Esophagus squamous epithelium (tissue), 5 donors: Measurements from ENCODE around the gene CRACDL. TPM values are rescaled to one million over a fixed set of nuclear protein-coding genes. Genes with fewer than 3 reads are reported as not detected.

Experiments used
- DNase-seq: peaks from one replicate; lab custom pipeline; 2025; lab: John Stamatoyannopoulos, UW
- H3K27ac ChIP-seq, 4 donors: fragments of 200-600 bp; sonication (generic); one replicate each; pipeline ENCODE4 v1.5.1; 2016 to 2019; ENCODE audit warnings: mild to moderate bottlenecking in 1 of 4
- H3K27me3 ChIP-seq, 4 donors: fragments of 200-600 bp; sonication (generic); 1 replicate in 3 of 4; 2 replicates in 1 of 4; pipeline versions ENCODE4 v1.5.1 to v1.6.0; 2017 to 2021; ENCODE audit warnings: antibody characterized with exemption in 1 of 4
- H3K36me3 ChIP-seq, 3 donors: fragments of 200-600 bp; sonication (generic); one replicate each; pipeline ENCODE4 v1.5.1; 2016 to 2019
- H3K4me1 ChIP-seq, 3 donors: fragments of 200-600 bp; sonication (generic); one replicate each; pipeline ENCODE4 v1.5.1; 2017 to 2019
- H3K4me3 ChIP-seq, 4 donors: fragments of 200-600 bp; sonication (generic); 1 replicate in 3 of 4; 2 replicates in 1 of 4; pipeline ENCODE4 v1.5.1; 2016 to 2019; ENCODE audit warnings: mild to moderate bottlenecking in 2 of 4, moderate library complexity in 1 of 4
- H3K9me3 ChIP-seq, 3 donors: fragments of 200-600 bp; sonication (generic); one replicate each; pipeline ENCODE4 v1.5.1; 2016 to 2019
- CTCF ChIP-seq, 6 experiments: fragments of 450-650 bp in 4 of 6; fragments of 200-600 bp in 2 of 6; sonication (generic) in 2 of 6; IDR thresholded peaks; one replicate each; pipeline ENCODE4 v1.5.1; 2016 to 2019; ENCODE audit warnings: antibody characterized with exemption in 6 of 6, mild to moderate bottlenecking in 4 of 6, moderate library complexity in 4 of 6
- POLR2A ChIP-seq, 4 donors: fragments of 450-650 bp; IDR thresholded peaks; one replicate each; pipeline ENCODE4 v1.6.1; 2017; ENCODE audit warnings: antibody characterized with exemption in 4 of 4, mild to moderate bottlenecking in 4 of 4, moderate library complexity in 3 of 4
- WGBS, 2 donors: methylation state at CpG; one replicate each; pipeline ENCODE4 v1.1.5; 2018; 5-methylcytosine and 5-hydroxymethylcytosine counted together
- intact Hi-C: fragments of 100-400 bp; cut with DNase I; formaldehyde crosslinking; loops from one replicate; pipeline ENCODE4 v1.15.0; 2022
- total RNA-seq, 4 donors: library from RNA; depleted of rRNA; stranded (reverse); fragments of >200 nt; gene quantifications; one replicate each; pipeline ENCODE4 v1.1.0, GENCODE V29; 2016
- donor health status: DM: yes; HTN: yes; CAD: no.

The CRACDL gene
- total RNA-seq, 4 donors from 2014 or later, result 6.5 to 33.6 (median 9.7) TPM

- H3K27me3 ChIP-seq, result no peaks in the 10 kb centered on the region
- H3K4me3 ChIP-seq, result no peak overlapping the region
- no peak for DNase-seq
- intact Hi-C loops, result no loop called here
- no peak overlapping the region for H3K27ac ChIP-seq
- no peak for TF ChIP-seq CTCF (IDR thresholded peaks at IDR 0.05)
- no peak for TF ChIP-seq POLR2A (IDR thresholded peaks at IDR 0.05)
- WGBS, 2 donors, result 79 to 85% methylated on average over 8 of the region's 8 CpGs
- H3K36me3 ChIP-seq, result peaks cover 0 to 27% (median 0%) of the 10 kb centered on the region in 3 donors
- H3K9me3 ChIP-seq, result no peaks in the 10 kb centered on the region
- peaks cover 0 to 2% (median 0%) of the 10 kb centered on the region in 3 donors for H3K4me1 ChIP-seq
These were observed 135.5 kb downstream of the CRACDL start for GRCh38 chr2:98800330-98801064.

- intact Hi-C loops, result no loop called here
- no peak for DNase-seq
- TF ChIP-seq CTCF (IDR thresholded peaks at IDR 0.05), result no peak
- TF ChIP-seq POLR2A (IDR thresholded peaks at IDR 0.05), result no peak
- Histone ChIP-seq H3K4me3 (no peak overlapping the region), H3K36me3 (peaks cover 0 to 35% (median 0%) of the 10 kb centered on the region in 3 donors), H3K27me3 (no peaks in the 10 kb centered on the region), H3K27ac (peak overlapping the region in 3 of 4 donors; percentile 5 to 71 (median 32)), H3K9me3 (no peaks in the 10 kb centered on the region), H3K4me1 (no peaks in the 10 kb centered on the region)
- WGBS, 2 donors, result 83 to 84% methylated on average over 10 of the region's 10 CpGs
These were observed 136.4 kb downstream of the CRACDL start for GRCh38 chr2:98799375-98800329.

GRCh38 chr2:98796775-98797544 lies 139.1 kb downstream of the CRACDL start:
- H3K4me1 ChIP-seq, result peaks cover 0 to 13% (median 0%) of the 10 kb centered on the region in 3 donors
- no peak overlapping the region for H3K27ac ChIP-seq
- intact Hi-C loops, result no loop called here
- no peak overlapping the region for H3K4me3 ChIP-seq
- H3K36me3 ChIP-seq, result peaks cover 0 to 53% (median 0%) of the 10 kb centered on the region in 3 donors
- DNase-seq, result no peak
- no peaks in the 10 kb centered on the region for H3K9me3 ChIP-seq
- 85 to 88% methylated on average over 12 to 16 of the region's 19 CpGs for WGBS, 2 donors
- no peaks in the 10 kb centered on the region for H3K27me3 ChIP-seq
- no peak for TF ChIP-seq CTCF (IDR thresholded peaks at IDR 0.05)
- no peak for TF ChIP-seq POLR2A (IDR thresholded peaks at IDR 0.05)

GRCh38 chr2:98795891-98796676 lies 139.9 kb downstream of the CRACDL start:
- Histone ChIP-seq H3K4me3 (no peak overlapping the region), H3K9me3 (no peaks in the 10 kb centered on the region), H3K4me1 (peaks cover 0 to 13% (median 0%) of the 10 kb centered on the region in 3 donors), H3K27ac (no peak overlapping the region), H3K27me3 (no peaks in the 10 kb centered on the region), H3K36me3 (peaks cover 0 to 47% (median 0%) of the 10 kb centered on the region in 3 donors)
- intact Hi-C loops, result no loop called here
- 76 to 81% methylated on average over 13 of the region's 14 CpGs for WGBS, 2 donors
- TF ChIP-seq CTCF (IDR thresholded peaks at IDR 0.05), result no peak
- DNase-seq, result no peak
